ENCODE data around the gene LYRM9. TPM values are rescaled to one million over a fixed set of nuclear protein-coding genes. Genes with fewer than 3 reads are reported as not detected.
"Not testable (repeated sequence)": the region's sequence is repeated elsewhere in the genome, so short reads cannot be mapped to it uniquely, and the experiment has no call there.

Gene LYRM9
- total and polyA plus RNA-seq, 5 donors from 2014 or later = 7.5 to 18.4 (median 15.8) TPM

DNA sequence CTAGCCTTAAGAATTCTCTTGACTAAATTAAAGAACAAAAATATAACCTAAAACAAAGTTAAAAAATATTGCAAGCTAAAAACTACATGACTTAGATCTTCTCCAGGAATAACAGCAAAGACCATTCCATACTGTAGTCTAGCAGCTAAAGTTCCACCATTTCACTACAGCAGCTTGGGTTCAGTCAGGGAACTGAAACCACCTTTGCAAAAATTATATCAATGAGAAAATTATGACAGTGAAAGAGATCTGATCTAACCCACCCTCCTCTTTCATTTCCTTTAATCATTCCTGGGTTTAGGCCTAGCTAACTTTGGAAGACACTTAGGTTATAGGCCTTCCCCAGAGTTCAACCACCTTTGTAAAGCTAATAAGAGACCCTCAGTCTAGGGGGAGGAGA is 56.5 kb downstream of the LYRM9 start:
- Mint-ChIP-seq H3K4me3 (no peak overlapping the region), H3K36me3 (peaks cover 3% of the 10 kb centered on the region)
- no peaks in the 10 kb centered on the region for H3K4me1 ChIP-seq (ENCODE audit: control insufficient read depth, insufficient read depth, low read length, poor library complexity, severe bottlenecking)

DNA sequence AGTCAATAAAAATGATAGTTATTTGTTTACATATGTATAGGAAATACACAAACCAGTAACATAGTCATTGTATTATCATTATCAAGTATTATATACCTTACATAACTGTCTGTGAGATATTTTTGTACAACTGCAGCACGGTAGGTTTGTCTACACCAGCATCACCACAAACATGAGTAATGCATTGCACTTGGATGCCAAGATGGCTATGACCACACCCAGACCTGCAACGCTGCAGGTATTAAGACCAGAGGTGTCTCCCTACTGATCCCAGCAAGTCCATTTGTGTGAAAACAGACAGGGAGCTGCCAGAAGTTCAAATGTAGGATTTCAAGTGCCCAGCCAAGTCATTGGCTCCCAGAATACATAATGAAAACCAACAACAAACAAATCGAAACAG is 58.6 kb downstream of the LYRM9 start:
- Histone ChIP-seq H3K4me3 (ENCODE audit: low read depth, low read length) (no peak overlapping the region), H3K36me3 (ENCODE audit: control insufficient read depth, insufficient read depth, low read length) (no peaks in the 10 kb centered on the region), H3K9me3 (ENCODE audit: control insufficient read depth in 2 of 2, low read length in 2 of 2) (no peaks in the 10 kb centered on the region), H3K27me3 (ENCODE audit: control insufficient read depth, insufficient read depth, low read length) (no peaks in the 10 kb centered on the region), H3K4me1 (ENCODE audit: control insufficient read depth, insufficient read depth, low read length, poor library complexity, severe bottlenecking) (no peaks in the 10 kb centered on the region), H3K27ac (ENCODE audit: insufficient read depth, low read length, poor library complexity, severe bottlenecking) (no peak overlapping the region)
- H3K36me3 Mint-ChIP-seq = peaks cover 3% of the 10 kb centered on the region
- no peak overlapping the region for H3K27ac Mint-ChIP-seq
- H3K27me3 Mint-ChIP-seq = no peaks in the 10 kb centered on the region
- no peak overlapping the region for H3K4me3 Mint-ChIP-seq
- DNase-seq (no peak), ATAC-seq (ENCODE audit: low read depth in 2 of 2) (no peak)
- H3K4me1 Mint-ChIP-seq = no peaks in the 10 kb centered on the region
- peaks cover 0 to 3% (median 0%) of the 10 kb centered on the region in 7 donors for H3K9me3 Mint-ChIP-seq

More for the DNA sequence above, 56.5 kb downstream of the LYRM9 start:
- Mint-ChIP-seq H3K27ac (no peak overlapping the region), H3K9me3 (peaks cover 0 to 3% (median 0%) of the 10 kb centered on the region in 7 donors), H3K4me1 (no peaks in the 10 kb centered on the region), H3K27me3 (no peaks in the 10 kb centered on the region)
- H3K4me3 ChIP-seq (ENCODE audit: low read depth, low read length) = no peak overlapping the region
- no peaks in the 10 kb centered on the region for H3K9me3 ChIP-seq (ENCODE audit: control insufficient read depth in 2 of 2, low read length in 2 of 2)
- DNase-seq (no peak), ATAC-seq (ENCODE audit: low read depth in 2 of 2) (no peak)
- no peaks in the 10 kb centered on the region for H3K36me3 ChIP-seq (ENCODE audit: control insufficient read depth, insufficient read depth, low read length)
- H3K27me3 ChIP-seq (ENCODE audit: control insufficient read depth, insufficient read depth, low read length) = no peaks in the 10 kb centered on the region
- H3K27ac ChIP-seq (ENCODE audit: insufficient read depth, low read length, poor library complexity, severe bottlenecking) = no peak overlapping the region

DNA sequence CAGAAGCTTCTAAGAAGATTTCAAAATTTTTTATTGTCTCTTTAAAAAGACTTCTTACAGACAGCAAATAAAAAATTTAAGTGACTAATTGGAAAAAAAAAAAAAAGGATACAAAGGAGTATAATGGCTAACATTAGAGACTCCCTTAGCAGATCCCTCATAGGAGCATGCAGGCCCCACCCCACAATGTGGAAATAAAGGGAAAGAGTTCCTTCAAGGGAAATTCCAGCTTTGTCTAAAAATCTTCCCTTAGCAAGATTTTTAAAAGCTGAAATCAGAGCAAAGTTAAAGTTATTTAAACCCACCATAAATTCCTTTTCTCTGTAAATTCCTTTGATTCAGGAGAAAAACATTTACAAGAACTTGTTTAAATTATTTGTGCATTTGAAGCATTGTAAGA is 60.3 kb downstream of the LYRM9 start:
- Mint-ChIP-seq H3K9me3 (peaks cover 0 to 3% (median 1%) of the 10 kb centered on the region in 7 donors), H3K27me3 (peaks cover 8% of the 10 kb centered on the region), H3K36me3 (peaks cover 3% of the 10 kb centered on the region), H3K27ac (no peak overlapping the region), H3K4me1 (no peaks in the 10 kb centered on the region), H3K4me3 (no peak overlapping the region)
- Histone ChIP-seq H3K4me1 (ENCODE audit: control insufficient read depth, insufficient read depth, low read length, poor library complexity, severe bottlenecking) (no peaks in the 10 kb centered on the region), H3K27me3 (ENCODE audit: control insufficient read depth, insufficient read depth, low read length) (peaks cover 5% of the 10 kb centered on the region), H3K4me3 (ENCODE audit: low read depth, low read length) (no peak overlapping the region), H3K36me3 (ENCODE audit: control insufficient read depth, insufficient read depth, low read length) (no peaks in the 10 kb centered on the region), H3K9me3 (ENCODE audit: control insufficient read depth in 2 of 2, low read length in 2 of 2) (no peaks in the 10 kb centered on the region), H3K27ac (ENCODE audit: insufficient read depth, low read length, poor library complexity, severe bottlenecking) (no peak overlapping the region)
- DNase-seq = no peak
- no peak for ATAC-seq (ENCODE audit: low read depth in 2 of 2)

DNA sequence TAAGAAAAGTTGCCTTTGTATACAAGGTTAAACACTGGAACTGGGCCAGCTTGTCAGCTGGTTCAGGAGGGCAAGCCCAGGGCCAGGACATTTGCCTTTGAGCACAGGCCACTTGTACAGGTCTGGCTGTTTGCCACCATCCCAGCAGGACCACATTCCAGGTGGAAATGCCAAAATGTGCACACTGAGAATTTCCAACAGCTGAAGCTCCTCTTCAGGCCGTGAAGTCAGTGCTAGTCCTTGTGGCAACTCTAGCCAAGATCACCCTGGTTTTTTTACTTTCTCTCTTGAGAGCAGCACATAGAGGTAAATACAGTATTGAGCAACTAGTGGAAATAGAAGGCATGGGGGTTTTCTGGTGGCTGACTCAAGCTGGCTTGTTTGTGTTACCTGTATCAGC is 63.3 kb downstream of the LYRM9 start:
- peaks cover 12% of the 10 kb centered on the region for H3K27me3 Mint-ChIP-seq
- H3K9me3 ChIP-seq (ENCODE audit: control insufficient read depth in 2 of 2, low read length in 2 of 2); H3K4me1 ChIP-seq (ENCODE audit: control insufficient read depth, insufficient read depth, low read length, poor library complexity, severe bottlenecking); H3K27ac Mint-ChIP-seq; H3K4me3 Mint-ChIP-seq; H3K27ac ChIP-seq (ENCODE audit: insufficient read depth, low read length, poor library complexity, severe bottlenecking); H3K4me3 ChIP-seq (ENCODE audit: low read depth, low read length); ATAC-seq (ENCODE audit: low read depth in 2 of 2); H3K36me3 ChIP-seq (ENCODE audit: control insufficient read depth, insufficient read depth, low read length); H3K36me3 Mint-ChIP-seq; H3K27me3 ChIP-seq (ENCODE audit: control insufficient read depth, insufficient read depth, low read length); DNase-seq; H3K9me3 Mint-ChIP-seq; H3K4me1 Mint-ChIP-seq: not testable (repeated sequence)

DNA sequence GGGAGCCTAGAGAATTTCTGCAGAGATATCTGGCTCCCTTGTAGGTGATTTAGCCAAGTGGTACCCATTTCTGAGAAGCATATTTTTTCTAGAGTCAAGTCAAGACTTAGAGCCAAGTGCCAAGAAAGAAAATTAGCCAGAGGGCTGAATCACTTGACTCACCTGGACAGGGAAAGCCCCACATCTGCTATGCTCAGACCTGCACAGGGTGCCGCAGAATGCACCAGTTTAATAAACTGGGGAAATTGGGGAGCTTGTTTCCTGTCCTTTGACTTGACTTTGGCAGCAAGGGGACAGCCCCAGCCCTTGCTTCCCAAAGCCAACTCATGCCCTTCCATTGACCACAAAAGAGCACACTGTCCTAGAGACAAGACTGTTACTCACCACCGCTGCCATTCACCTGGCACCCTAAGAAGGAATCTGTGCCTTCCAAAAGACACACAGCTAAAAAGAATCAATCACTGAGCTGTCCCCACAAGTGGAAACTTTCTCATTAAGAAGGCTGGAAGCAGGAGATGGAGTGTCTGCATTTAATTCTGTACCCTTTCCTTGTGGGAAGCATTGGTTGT is 63.9 kb downstream of the LYRM9 start:
- peaks cover 12% of the 10 kb centered on the region for H3K27me3 Mint-ChIP-seq
- not testable (repeated sequence) for H3K27ac Mint-ChIP-seq; H3K4me1 ChIP-seq (ENCODE audit: control insufficient read depth, insufficient read depth, low read length, poor library complexity, severe bottlenecking); H3K4me1 Mint-ChIP-seq; H3K4me3 Mint-ChIP-seq; H3K36me3 Mint-ChIP-seq; H3K4me3 ChIP-seq (ENCODE audit: low read depth, low read length); H3K36me3 ChIP-seq (ENCODE audit: control insufficient read depth, insufficient read depth, low read length); H3K27me3 ChIP-seq (ENCODE audit: control insufficient read depth, insufficient read depth, low read length); H3K9me3 ChIP-seq (ENCODE audit: control insufficient read depth in 2 of 2, low read length in 2 of 2); H3K9me3 Mint-ChIP-seq; DNase-seq; H3K27ac ChIP-seq (ENCODE audit: insufficient read depth, low read length, poor library complexity, severe bottlenecking); ATAC-seq (ENCODE audit: low read depth in 2 of 2)

Other genes with a start within 250 kb of the LYRM9 start
- 0.15 TPM for gene NOS2, start 92.8 kb downstream of the LYRM9 start, total RNA-seq
- not detected for gene NOS2, start 92.8 kb downstream of the LYRM9 start, polyA plus RNA-seq
- 16.0 TPM for gene NLK, start 149.3 kb upstream of the LYRM9 start, total RNA-seq
- gene NLK, start 149.3 kb upstream of the LYRM9 start, polyA plus RNA-seq = 1 to 10 TPM; 1.7 to 2.3 (median 1.9) TPM